Mammary epithelial cell (primary cell): Measurements from ENCODE around the gene IL1RL2.

ENCODE experiments used
- EZH2 ChIP-seq: IDR thresholded peaks from 2 replicates; pipeline ENCODE4 v1.6.1; 2012; ENCODE audit warnings: low read length, inconsistent platforms, borderline replicate concordance
- TF ChIP-seq, protein P1 (sequence below), 2 donors: IDR thresholded peaks in 1 of 2; conservative IDR thresholded peaks in 1 of 2; 2 replicates each; pipeline ENCODE4 v1.5.1; 2011 to 2012; ENCODE audit warnings: inconsistent platforms in 2 of 2, low read length in 2 of 2, mild to moderate bottlenecking in 2 of 2, control low read depth in 1 of 2, low read depth in 1 of 2; ENCODE audit not compliant: insufficient read depth in 1 of 2; ENCODE audit errors: extremely low read depth in 1 of 2

DNA sequence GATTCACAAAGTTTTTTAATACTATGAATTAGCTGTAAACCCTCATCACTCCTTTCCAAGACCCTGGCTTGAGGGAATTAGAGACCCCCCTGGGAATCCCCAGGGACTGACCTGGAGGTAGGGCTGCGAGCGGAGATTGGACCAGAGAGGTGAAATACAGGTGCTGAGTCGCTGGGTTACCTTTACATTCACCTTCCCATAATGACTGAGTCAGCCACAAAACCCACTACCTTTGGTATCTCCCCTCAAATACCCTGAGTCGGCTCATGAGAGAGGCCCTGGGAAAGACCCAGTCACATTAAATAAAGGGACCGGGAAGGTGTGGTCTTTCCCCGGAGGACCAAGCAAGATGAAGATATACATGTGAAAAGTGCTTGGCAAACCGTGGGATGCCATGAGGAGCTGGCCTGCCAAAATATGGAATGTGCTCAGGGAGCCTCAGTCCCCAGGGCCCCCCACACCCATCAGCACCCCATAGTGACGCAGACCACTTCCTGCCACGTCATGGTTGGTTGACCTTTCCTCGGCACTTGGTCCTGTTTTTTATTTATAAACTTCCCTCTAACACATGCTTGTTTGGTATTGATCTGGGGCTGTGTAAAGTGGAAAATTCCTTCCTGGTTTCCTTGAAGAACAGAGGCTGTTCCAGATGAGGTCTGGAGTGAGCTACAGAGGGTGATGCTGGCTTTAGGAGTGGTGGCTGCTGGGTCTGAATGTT, 51.4 kb downstream of the IL1RL2 start:
- TF ChIP-seq, protein P1, sequence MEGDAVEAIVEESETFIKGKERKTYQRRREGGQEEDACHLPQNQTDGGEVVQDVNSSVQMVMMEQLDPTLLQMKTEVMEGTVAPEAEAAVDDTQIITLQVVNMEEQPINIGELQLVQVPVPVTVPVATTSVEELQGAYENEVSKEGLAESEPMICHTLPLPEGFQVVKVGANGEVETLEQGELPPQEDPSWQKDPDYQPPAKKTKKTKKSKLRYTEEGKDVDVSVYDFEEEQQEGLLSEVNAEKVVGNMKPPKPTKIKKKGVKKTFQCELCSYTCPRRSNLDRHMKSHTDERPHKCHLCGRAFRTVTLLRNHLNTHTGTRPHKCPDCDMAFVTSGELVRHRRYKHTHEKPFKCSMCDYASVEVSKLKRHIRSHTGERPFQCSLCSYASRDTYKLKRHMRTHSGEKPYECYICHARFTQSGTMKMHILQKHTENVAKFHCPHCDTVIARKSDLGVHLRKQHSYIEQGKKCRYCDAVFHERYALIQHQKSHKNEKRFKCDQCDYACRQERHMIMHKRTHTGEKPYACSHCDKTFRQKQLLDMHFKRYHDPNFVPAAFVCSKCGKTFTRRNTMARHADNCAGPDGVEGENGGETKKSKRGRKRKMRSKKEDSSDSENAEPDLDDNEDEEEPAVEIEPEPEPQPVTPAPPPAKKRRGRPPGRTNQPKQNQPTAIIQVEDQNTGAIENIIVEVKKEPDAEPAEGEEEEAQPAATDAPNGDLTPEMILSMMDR (conservative IDR thresholded peaks at IDR 0.05 in 1 of 2, IDR thresholded peaks at IDR 0.05 in 1 of 2; ENCODE audit: extremely low read depth in 1 of 2, insufficient read depth in 1 of 2, low read depth in 1 of 2, low read length in 2 of 2): no peak
- TF ChIP-seq EZH2: no peak
